HFF-Myc (cell line): ENCODE results near the gene ACBD6.

Experiments used
- DNase-seq: peaks from one replicate; pipeline ENCODE4 v3.0.0-alpha.2; 2011; ENCODE audit warnings: low read depth; ENCODE audit errors: extremely low read depth
- H3K4me3 ChIP-seq: replicated peaks from 2 replicates; pipeline ENCODE4 v1.5.1; 2011; ENCODE audit warnings: low read depth, mild to moderate bottlenecking, control low read depth, low read length
- TF ChIP-seq, protein P1 (sequence below): IDR thresholded peaks from 2 replicates; pipeline ENCODE4 v1.5.1; 2012; ENCODE audit warnings: mild to moderate bottlenecking, low read depth, low read length, control low read depth; ENCODE audit errors: missing control alignments

ACBD6 gene

DNA sequence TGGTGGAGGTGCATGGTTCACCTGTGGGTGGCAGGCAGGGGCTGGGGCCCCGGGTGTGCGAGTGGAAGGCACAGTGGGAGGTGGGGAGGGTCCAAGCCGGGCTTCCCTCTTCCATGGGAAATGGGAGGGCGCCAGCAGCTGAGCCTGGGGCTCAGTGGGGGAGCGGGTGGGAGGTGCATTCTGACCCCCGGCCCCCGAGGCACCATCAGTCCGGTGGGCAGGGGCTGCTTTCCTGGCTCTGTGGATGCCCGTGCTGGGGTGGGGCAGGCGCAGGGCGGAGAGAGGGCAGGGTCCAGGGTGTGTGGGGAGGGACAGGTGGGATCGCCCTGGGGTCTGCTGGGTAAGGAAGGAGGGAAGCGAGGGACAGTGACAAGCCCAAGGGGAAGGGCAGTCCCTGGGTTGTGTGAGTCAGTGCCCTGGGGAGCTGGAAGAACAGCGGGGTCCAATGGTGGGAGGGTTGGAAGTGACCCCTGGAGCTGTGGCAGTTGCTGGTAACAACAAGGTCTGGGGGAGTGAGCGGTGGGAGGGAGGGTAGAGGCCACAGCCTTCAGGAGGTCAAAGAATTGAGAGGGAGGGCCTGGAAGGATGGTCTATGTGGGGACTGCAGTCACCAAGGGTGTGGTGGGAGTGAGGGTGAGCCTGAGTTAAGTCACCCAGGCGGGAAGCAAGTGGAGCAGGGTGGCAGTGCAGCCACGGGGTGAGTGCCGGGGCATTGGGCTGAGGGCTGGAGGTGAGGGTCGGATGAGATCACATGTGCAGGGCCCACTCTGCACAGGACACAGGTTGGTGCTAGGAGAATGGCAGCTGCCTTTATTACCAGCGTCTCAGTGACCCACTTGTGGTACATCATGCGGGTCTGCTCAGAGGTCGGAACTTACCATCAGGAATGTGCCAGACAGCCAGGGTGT, 242.7 kb downstream of the ACBD6 start:
- TF ChIP-seq, protein P1, sequence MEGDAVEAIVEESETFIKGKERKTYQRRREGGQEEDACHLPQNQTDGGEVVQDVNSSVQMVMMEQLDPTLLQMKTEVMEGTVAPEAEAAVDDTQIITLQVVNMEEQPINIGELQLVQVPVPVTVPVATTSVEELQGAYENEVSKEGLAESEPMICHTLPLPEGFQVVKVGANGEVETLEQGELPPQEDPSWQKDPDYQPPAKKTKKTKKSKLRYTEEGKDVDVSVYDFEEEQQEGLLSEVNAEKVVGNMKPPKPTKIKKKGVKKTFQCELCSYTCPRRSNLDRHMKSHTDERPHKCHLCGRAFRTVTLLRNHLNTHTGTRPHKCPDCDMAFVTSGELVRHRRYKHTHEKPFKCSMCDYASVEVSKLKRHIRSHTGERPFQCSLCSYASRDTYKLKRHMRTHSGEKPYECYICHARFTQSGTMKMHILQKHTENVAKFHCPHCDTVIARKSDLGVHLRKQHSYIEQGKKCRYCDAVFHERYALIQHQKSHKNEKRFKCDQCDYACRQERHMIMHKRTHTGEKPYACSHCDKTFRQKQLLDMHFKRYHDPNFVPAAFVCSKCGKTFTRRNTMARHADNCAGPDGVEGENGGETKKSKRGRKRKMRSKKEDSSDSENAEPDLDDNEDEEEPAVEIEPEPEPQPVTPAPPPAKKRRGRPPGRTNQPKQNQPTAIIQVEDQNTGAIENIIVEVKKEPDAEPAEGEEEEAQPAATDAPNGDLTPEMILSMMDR = no peak
- DNase-seq = no peak
- H3K4me3 ChIP-seq = no peak overlapping the region

DNA sequence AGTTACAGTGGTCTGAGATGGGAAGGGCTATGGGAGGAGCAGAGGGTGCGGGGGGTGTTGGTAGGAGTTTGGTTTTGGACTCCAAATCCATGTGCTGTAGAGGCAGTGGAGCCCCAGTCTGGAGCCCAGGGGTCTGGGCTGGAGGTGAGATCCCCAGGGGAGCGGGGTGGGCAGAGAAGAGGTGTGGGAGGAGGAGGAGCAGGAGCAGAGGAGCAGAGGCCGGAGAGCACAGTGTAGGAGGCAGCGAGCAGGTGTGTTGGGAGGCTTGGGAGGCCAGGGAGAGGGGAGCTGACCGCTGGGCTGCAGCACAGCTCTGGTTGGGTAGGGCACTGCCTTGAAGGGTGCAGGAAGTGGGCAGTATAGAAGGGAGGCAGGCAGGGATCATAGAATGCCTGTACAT, 243.4 kb downstream of the ACBD6 start:
- TF ChIP-seq, protein P1 = no peak
- H3K4me3 ChIP-seq = no peak overlapping the region
- no peak for DNase-seq

DNA sequence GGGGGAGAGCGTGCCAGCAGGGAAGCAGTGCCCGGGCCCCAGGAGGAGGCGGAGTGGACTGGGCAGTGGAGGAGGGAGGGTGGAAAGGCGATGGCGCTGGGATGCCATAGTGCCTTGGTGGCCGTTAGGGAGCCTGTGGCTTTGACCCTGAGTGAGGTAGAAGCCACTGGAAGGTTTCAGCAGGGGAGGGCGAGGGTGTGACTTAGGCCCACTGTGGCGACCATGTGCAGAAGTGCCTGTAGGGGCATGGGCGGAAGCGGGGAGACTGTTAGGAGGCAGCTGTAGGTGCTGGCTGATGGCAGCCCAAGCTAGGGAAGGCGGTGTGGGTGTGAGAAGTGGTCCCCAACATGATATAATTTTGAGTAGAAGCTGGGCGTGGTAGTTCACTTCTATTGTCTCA, 244.1 kb downstream of the ACBD6 start:
- no peak for DNase-seq
- TF ChIP-seq, protein P1 = no peak

DNA sequence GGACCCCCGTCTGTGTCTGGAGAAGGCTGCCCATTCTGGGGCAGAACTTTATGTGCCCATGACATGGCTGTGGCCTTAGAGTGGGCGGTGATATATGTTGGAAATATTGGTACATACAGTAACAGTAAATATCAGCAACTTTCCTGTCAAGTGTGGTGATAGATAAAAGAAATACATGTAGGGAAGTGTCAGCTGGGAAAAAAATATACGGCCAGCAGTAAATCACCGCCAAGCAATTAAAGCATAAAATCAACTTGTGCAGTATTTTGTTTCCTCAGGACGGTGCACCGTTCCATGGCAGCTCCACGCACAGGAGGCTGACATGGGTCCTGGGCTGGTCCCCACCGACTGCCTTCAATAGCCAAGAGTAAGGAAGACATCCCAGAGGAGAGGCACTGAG, 244.9 kb downstream of the ACBD6 start:
- H3K4me3 ChIP-seq = no peak overlapping the region
- TF ChIP-seq, protein P1 = no peak
- DNase-seq = no peak

More for the DNA sequence above, 244.1 kb downstream of the ACBD6 start:
- no peak overlapping the region for H3K4me3 ChIP-seq

DNA sequence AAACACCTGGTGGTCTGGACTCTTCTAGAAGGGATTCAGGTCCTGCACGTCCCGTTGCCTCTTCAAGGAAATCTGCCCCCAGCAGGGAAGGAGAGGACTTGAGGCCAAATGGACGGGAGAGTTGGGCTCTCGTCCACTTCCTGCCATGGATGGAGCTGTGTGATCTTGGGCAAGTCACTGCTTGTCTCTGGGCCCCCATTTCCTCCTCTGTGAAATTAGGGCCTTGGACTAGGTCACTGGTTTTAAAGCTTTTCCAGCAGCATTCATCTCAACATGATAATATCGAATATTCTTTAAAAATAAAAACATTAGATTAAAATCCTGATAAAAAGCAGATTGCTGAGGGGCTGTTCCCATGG, 245.4 kb downstream of the ACBD6 start:
- DNase-seq = no peak
- no peak overlapping the region for H3K4me3 ChIP-seq
- TF ChIP-seq, protein P1 = no peak

DNA sequence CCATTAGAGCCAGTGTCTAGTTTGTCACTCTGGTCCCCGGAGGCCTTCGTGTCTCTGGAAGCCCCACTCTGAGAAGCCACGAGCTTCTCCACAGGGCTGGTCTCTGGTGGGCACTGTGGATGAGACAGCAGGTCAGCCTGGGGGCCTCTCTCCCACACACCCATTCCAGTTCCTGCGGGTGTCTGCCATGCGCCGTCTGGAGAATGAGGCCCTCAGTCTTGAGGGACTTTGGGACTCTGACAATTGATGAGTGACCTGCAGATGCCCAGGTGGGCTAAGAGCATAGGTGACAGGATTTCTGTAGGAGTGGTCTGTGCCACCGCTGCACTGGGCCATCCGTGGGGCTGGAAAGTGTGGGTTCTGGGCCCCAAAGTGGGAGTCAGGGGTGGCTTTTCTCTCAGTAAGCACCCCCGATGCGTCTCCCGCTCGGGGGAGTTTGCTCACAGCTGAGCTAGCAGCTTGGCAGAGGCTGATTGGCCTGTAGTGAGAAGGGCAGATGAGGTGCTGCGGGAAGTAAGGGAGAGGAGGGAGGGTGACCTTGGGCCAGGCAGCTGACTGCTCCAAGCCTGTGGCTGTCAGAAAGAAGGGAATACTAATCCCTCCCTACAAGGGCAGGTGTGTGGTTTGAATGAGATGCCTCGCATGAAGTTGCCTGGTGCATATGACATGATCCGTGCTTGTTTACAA, 245.9 kb downstream of the ACBD6 start:
- TF ChIP-seq, protein P1 = no peak
- H3K4me3 ChIP-seq = no peak overlapping the region
- DNase-seq = no peak
